ENCODE measurements around the gene UXS1. TPM values are rescaled to one million over a fixed set of nuclear protein-coding genes. Genes with fewer than 3 reads are reported as not detected.

The UXS1 gene
- total RNA-seq, 1 experiment from 2014 or later, result 31.2 TPM

- peaks cover 7% of the 10 kb centered on the region for H3K36me3 Mint-ChIP-seq (ENCODE audit: insufficient read depth, unreplicated experiment)
- no peak overlapping the region for H3K27ac Mint-ChIP-seq (ENCODE audit: low read depth, unreplicated experiment)
- no peaks in the 10 kb centered on the region for H3K27me3 Mint-ChIP-seq (ENCODE audit: insufficient read depth, unreplicated experiment)
- H3K9me3 Mint-ChIP-seq (ENCODE audit: unreplicated experiment), result no peaks in the 10 kb centered on the region
- H3K4me1 Mint-ChIP-seq (ENCODE audit: insufficient read depth, unreplicated experiment), result no peaks in the 10 kb centered on the region
- ChIA-PET CTCF (interaction anchor here (1.2 to 1.3 kb wide), 2 partner anchors 467 to 530 kb away, joined by 6 read pairs; no protein-coding TSS in a partner anchor), POLR2A (no interaction called here)
- BruUV-seq (replicated peaks), result no TSS peak
- DNase-seq (ENCODE audit: unreplicated experiment), result no peak
- no peak overlapping the region for H3K4me3 Mint-ChIP-seq (ENCODE audit: unreplicated experiment)
- intact Hi-C loops (cut with micrococcal nuclease), result loop anchor here (5.0 kb wide), 1 partner anchor 85 kb away; the partner anchor contains the start of gene UXS1
- no peak for TF ChIP-seq CTCF (IDR thresholded peaks at IDR 0.05; ENCODE audit: unreplicated experiment)
These were observed 87.2 kb downstream of the UXS1 start for GRCh38 chr2:106106622-106107508.

- no peak for TF ChIP-seq CTCF (IDR thresholded peaks at IDR 0.05; ENCODE audit: unreplicated experiment)
- intact Hi-C loops (cut with micrococcal nuclease), result loop anchor here (2.0 to 5.0 kb wide), 2 partner anchors 87 to 477 kb away; partner anchors contain the start of gene UXS1
- no peak overlapping the region for H3K27ac Mint-ChIP-seq (ENCODE audit: low read depth, unreplicated experiment)
- POLR2A ChIA-PET, result interaction anchor here (0.7 to 1.5 kb wide), 2 partner anchors 434 to 709 kb away, joined by 3 read pairs; no protein-coding TSS in a partner anchor
- H3K9me3 Mint-ChIP-seq (ENCODE audit: unreplicated experiment), result no peaks in the 10 kb centered on the region
- no TSS peak for BruUV-seq (replicated peaks)
- no peak for DNase-seq (ENCODE audit: unreplicated experiment)
- CTCF ChIA-PET, result interaction anchor here (0.5 to 3.3 kb wide), 24 partner anchors 8 to 529 kb away, joined by 3 to 16 read pairs (median 4); no protein-coding TSS in a partner anchor
- H3K4me1 Mint-ChIP-seq (ENCODE audit: insufficient read depth, unreplicated experiment), result no peaks in the 10 kb centered on the region
- no peaks in the 10 kb centered on the region for H3K27me3 Mint-ChIP-seq (ENCODE audit: insufficient read depth, unreplicated experiment)
- H3K4me3 Mint-ChIP-seq (ENCODE audit: unreplicated experiment), result no peak overlapping the region
- H3K36me3 Mint-ChIP-seq (ENCODE audit: insufficient read depth, unreplicated experiment), result peaks cover 15% of the 10 kb centered on the region
These were observed 88.8 kb downstream of the UXS1 start for GRCh38 chr2:106105151-106105922.

- H3K9me3 Mint-ChIP-seq (ENCODE audit: unreplicated experiment), result no peaks in the 10 kb centered on the region
- H3K27me3 Mint-ChIP-seq (ENCODE audit: insufficient read depth, unreplicated experiment), result no peaks in the 10 kb centered on the region
- DNase-seq (ENCODE audit: unreplicated experiment), result peak; percentile 76
- no TSS peak for BruUV-seq (replicated peaks)
- ChIA-PET POLR2A (interaction anchor here (1.5 kb wide), 1 partner anchor 435 kb away, joined by 3 read pairs; no protein-coding TSS in a partner anchor), CTCF (interaction anchor here (0.5 to 3.3 kb wide), 20 partner anchors 9 to 488 kb away, joined by 3 to 16 read pairs (median 4); no protein-coding TSS in a partner anchor)
- no peak overlapping the region for H3K4me3 Mint-ChIP-seq (ENCODE audit: unreplicated experiment)
- no peaks in the 10 kb centered on the region for H3K4me1 Mint-ChIP-seq (ENCODE audit: insufficient read depth, unreplicated experiment)
- intact Hi-C loops (cut with micrococcal nuclease), result loop anchor here (1.0 to 5.0 kb wide), 3 partner anchors 88 to 478 kb away; partner anchors contain the start of gene UXS1
- TF ChIP-seq CTCF (IDR thresholded peaks at IDR 0.05; ENCODE audit: unreplicated experiment), result peak; percentile 91
- no peak overlapping the region for H3K27ac Mint-ChIP-seq (ENCODE audit: low read depth, unreplicated experiment)
- H3K36me3 Mint-ChIP-seq (ENCODE audit: insufficient read depth, unreplicated experiment), result peaks cover 23% of the 10 kb centered on the region
These were observed 89.6 kb downstream of the UXS1 start for GRCh38 chr2:106104332-106105062.

Measured in MCF 10A (cell line).